ENCODE measurements around the gene TMSB4X.
"Not testable (repeated sequence)": the region's sequence is repeated elsewhere in the genome, so short reads cannot be mapped to it uniquely, and the experiment has no call there.

Gene TMSB4X

GRCh38 chrX:12955882-12956703 lies 18.8 kb upstream of the TMSB4X start:
- no peak for DNase-seq

GRCh38 chrX:12956704-12957534 lies 18.0 kb upstream of the TMSB4X start:
- no peak for DNase-seq

DNA sequence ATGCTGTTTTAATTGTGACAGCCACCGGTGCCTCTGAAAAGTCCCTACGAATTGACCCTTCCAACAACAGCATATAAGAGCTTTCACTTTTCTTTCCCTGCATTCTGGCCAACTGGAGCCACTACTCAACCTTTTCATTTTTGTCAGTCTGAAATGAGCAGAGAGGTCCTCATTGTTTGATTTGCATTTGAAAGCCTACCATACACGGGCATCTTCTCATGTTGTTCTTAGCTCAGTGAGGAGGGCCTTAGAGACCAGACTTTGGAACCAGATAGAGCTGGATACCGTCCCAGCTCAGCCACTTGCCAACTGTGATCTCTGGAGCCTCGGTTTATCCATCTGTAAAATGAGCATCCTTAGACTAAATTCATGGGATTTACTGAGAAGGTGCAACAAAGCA lies 16.9 kb upstream of the TMSB4X start:
- DNase-seq = no peak

GRCh38 chrX:12958461-12958860 lies 16.4 kb upstream of the TMSB4X start:
- DNase-seq = no peak

- DNase-seq = no peak
Observed at GRCh38 chrX:12961196-12961718, 13.7 kb upstream of the TMSB4X start.

DNA sequence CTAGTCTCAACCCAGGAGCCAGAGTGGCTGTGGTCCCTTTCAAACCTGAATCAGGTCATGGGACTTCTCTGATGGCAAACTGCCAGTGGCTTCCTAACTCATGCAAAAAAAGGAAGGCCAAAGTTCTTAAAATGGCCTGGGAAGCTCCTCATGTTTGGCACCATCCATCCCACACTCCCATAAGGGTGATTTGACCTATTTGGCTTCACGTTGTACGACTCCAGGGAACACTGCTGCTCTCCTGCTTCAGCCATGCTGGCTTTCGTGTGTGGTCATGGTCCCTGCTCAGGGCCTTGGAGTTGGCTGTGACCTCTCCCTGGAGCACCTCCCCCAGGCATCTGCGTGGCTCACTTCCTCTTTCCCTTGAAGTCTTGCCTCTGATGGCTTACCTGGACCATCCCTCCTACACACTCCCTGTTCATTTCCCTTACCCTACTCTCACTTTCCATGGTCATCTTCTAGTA lies 12.8 kb upstream of the TMSB4X start:
- no peak for DNase-seq

DNA sequence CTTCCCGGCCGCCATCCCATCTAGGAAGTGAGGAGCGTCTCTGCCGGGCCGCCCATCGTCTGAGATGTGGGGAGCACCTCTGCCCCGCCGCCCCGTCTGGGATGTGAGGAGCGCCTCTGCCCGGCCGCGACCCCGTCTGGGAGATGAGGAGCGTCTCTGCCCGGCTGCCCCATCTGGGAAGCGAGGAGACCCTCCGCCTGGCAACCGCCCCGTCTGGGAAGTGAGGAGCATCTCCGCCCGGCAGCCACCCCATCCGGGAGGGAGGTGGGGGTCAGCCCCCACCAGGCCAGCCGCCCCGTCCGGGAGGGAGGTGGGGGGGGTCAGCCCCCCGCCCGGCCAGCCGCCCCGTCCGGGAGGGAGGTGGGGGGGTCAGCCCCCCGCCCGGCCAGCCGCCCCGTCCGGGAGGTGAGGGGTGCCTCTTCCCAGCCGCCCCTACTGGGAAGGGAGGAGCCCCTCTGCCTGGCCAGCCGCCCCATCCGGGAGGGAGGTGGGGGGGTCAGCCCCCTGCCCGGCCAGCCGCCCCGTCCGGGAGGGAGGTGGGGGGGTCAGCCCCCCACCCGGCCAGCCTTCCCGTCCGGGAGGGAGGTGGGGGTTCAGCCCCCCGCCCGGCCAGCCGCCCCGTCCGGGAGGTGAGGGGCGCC lies 11.6 kb upstream of the TMSB4X start:
- not testable (repeated sequence) for DNase-seq

- DNase-seq = no peak
Observed at GRCh38 chrX:12965131-12965940, 9.6 kb upstream of the TMSB4X start.

DNA sequence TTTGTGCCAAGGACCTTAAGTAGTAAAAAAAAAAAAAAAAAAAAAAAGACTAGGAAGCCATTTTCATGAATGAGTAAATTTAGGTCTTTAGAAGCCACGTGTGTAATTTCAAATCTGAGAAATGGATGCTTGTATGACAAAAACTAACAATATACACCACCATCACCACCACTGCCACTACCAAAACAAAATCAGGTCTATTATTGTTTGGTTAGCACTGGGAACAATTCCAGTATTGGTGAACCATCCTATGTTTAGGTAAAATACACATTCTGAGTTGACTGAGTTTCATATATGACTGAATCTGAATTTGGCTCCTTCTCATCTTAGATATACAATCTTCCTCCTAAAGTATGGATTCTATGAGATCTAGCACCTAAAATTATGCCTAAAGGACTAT lies 8.8 kb upstream of the TMSB4X start:
- DNase-seq = no peak

DNA sequence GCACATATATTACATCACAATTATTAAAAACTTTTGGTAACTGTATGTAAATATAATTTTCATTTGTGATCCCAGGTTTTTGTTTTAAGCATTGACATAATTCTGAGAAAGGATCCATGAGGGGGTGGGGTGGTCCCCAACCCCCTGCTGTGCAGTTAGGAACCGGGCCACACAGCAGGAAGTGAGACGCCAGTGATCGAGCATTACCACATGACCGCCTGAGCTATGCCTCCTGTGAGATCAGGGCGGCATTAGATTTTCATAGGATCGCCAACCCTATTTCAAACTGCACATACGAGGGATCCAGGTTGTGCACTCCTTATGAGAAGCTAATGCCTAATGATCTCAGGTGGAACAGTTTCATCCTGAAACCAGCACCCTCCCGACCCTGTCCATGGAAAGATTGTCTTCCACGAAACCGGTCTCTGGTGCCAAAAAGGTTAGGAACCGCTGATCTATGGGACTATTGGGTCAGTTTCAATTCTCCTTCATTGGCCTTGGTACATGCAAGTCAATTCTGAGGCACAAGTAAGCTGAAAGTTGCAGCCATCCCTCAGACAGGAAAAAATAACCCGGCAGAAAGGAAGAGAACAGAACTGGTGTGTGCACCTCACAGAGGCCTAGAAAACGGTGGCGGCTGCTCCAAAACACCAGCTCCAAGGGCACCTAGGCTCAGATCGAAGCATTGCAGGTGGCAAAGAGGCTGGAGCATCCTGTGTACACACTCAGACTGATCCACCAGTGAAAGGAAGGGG lies 7.0 kb upstream of the TMSB4X start:
- no peak for DNase-seq

- DNase-seq = no peak
Observed at GRCh38 chrX:12970691-12971202, 4.2 kb upstream of the TMSB4X start.

- DNase-seq = no peak
Observed at GRCh38 chrX:12971282-12972003, 3.5 kb upstream of the TMSB4X start.

- no peak for DNase-seq
Observed at GRCh38 chrX:12972243-12972642, 2.7 kb upstream of the TMSB4X start.

- no peak for DNase-seq
Observed at GRCh38 chrX:12972878-12973560, 1.9 kb upstream of the TMSB4X start.

GRCh38 chrX:12973561-12974304 lies 1.2 kb upstream of the TMSB4X start:
- DNase-seq = no peak

- DNase-seq = no peak
Observed at GRCh38 chrX:12974305-12974795, 560 bp upstream of the TMSB4X start.

DNA sequence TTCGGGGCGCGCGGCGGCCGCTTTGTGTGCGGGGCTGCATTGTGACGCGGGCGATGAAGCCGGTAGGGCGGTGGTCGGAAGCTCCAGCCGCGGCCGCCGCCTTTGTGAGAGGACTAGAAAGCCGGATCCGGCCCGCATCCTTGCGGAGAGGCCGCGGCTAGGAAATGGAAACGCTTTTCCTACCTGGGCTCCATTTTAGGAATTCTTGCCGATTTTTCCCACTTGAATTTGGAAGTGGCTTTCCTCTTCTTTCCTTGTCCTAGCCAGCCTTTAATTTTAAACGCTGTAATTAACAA lies 708 bp downstream of the TMSB4X start:
- DNase-seq = no peak

DNA sequence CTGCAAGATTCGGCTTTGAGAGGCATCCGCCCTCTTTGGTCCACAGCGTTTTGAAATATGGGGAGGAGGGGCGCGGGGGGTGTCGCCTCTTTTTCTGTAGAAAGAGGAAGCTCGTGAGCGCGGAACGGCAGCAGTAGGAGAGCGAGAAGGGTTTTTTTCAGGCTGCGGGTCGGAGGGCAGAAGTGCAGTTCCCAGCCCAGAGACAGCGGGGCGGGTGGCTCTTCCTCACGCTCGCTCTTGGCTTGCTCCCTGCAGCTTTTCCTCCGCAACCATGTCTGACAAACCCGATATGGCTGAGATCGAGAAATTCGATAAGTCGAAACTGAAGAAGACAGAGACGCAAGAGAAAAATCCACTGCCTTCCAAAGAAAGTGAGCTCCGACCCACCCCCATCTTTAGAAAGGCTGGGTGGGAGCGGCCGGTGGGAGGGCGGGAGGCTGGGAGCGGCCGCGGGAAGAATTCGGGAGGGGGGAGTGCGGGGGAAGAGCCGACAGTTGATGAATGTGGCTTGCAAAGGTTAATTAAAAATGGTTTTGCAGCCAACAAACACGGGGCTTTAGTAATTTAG lies 1.2 kb downstream of the TMSB4X start:
- peak; percentile 25 for DNase-seq
